HEK293T (cell line): ENCODE results near the gene CHMP1A.
"Not testable (repeated sequence)": the region's sequence is repeated elsewhere in the genome, so short reads cannot be mapped to it uniquely, and the experiment has no call there.

ENCODE experiments used
- ARNT ChIP-seq: fragments of 450-650 bp; IDR thresholded peaks from 2 replicates; pipeline ENCODE4 v1.6.1; 2017; ENCODE audit warnings: mild to moderate bottlenecking
- BHLHE40 ChIP-seq: fragments of 450-650 bp; IDR thresholded peaks from 2 replicates; pipeline ENCODE4 v1.6.1; 2016; ENCODE audit warnings: mild to moderate bottlenecking, moderate library complexity, borderline replicate concordance
- CTBP1 ChIP-seq: fragments of 450-650 bp; IDR thresholded peaks from 2 replicates; pipeline ENCODE4 v1.6.1; 2016; ENCODE audit warnings: borderline replicate concordance
- ELF4 ChIP-seq: fragments of 450-650 bp; IDR thresholded peaks from 2 replicates; pipeline ENCODE4 v1.6.1; 2017; ENCODE audit warnings: antibody characterized with exemption
- FOXA1 ChIP-seq: fragments of 450-650 bp; IDR thresholded peaks from 2 replicates; pipeline ENCODE4 v1.6.1; 2016; ENCODE audit warnings: mild to moderate bottlenecking
- FOXM1 ChIP-seq: fragments of 450-650 bp; IDR thresholded peaks from 2 replicates; pipeline ENCODE4 v1.6.1; 2017; ENCODE audit warnings: mild to moderate bottlenecking, borderline replicate concordance
- HDGF ChIP-seq: fragments of 450-650 bp; IDR thresholded peaks from 2 replicates; pipeline ENCODE4 v1.6.1; 2017; ENCODE audit warnings: antibody characterized with exemption, borderline replicate concordance
- L3MBTL2 ChIP-seq: fragments of 450-650 bp; conservative IDR thresholded peaks from 2 replicates; pipeline ENCODE4 v1.6.1; 2016; ENCODE audit warnings: mild to moderate bottlenecking
- NFRKB ChIP-seq: fragments of 450-650 bp; IDR thresholded peaks from 2 replicates; pipeline ENCODE4 v1.6.1; 2016; ENCODE audit warnings: mild to moderate bottlenecking, moderate library complexity
- PKNOX1 ChIP-seq: fragments of 450-650 bp; IDR thresholded peaks from 2 replicates; pipeline ENCODE4 v1.6.1; 2016
- SP1 ChIP-seq: fragments of 450-650 bp; IDR thresholded peaks from 2 replicates; pipeline ENCODE4 v1.6.1; 2017
- TARDBP ChIP-seq: fragments of 450-650 bp; IDR thresholded peaks from 2 replicates; pipeline ENCODE4 v1.6.1; 2016
- ZNF384 ChIP-seq: fragments of 450-650 bp; IDR thresholded peaks from 2 replicates; pipeline ENCODE4 v1.6.1; 2016

GRCh38 chr16:89671565-89671964 is 14.1 kb upstream of the CHMP1A start:
- not testable (repeated sequence) for TF ChIP-seq FOXA1, FOXM1, NFRKB, PKNOX1, ELF4, BHLHE40, TARDBP, SP1, ZNF384, L3MBTL2, ARNT, CTBP1, HDGF
